Measurements from ENCODE around the gene FBXW7.

The FBXW7 gene

DNA sequence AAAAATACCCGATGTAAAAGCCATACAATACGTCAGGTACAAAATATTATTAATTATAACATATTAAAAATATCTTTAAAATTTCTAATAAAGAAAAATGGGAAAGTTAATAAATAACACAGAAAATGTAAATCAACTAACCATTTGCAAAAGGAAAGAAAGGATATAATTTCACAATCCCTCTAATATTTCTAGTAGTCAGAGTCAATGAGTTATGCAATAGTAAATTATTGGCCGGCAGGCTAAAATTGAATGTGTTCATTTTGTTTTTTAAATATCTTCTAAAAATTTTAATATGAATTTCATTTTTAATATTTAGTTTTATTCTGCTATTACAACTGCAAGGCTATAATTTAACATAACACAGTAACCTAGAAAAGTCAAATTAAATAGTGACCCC lies 155.7 kb downstream of the FBXW7 start:
- DNase-seq, result no peak

DNA sequence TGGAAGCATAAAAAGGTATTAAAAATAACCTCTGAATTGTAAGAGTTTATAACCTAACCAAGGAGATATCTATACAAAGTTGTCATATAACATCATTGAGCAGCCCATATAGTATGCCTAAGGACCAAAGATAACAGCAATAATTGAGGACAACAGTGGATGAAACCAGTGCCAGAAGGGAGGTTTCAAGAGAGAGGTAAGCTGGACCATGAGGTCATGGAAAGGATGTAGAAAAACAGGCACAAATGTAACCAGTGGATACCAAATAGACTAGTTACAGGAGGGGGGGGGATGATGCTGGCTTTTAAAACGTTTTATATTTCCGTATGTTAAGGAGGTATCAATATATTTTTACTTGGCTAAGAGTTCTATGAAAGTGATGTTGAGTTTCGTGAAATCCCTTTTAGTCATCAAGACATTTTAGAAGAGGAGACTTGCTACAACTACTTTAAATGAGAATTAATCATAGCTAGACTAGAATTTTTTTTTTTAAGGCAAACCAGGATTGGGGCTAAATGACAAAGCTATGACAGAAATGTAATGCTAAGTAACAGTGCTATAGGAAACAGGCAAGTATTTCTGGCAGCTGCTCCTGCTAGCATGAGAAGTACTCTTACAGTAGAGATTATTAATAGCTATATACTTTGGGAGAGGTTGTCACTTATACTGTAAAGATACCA lies 161.1 kb downstream of the FBXW7 start:
- DNase-seq, result no peak

DNA sequence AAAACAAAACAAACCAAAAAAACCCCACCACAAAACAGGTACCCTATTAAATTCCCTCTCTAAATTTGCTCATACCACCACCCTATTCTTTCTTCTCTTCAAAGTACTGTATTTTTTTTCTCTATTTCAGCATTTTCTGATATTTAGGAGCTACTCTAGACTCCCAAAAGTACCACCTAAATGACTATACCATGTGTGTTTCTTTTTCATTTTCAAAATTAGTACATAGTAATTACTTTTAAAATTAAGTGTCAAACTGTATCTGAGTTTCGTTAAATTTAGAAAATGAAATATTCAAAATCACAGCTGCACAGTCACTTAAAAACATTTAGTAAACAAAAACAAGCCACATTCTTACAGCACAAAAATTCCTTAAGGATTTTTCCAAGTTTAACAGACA lies 161.7 kb downstream of the FBXW7 start:
- no peak for DNase-seq

DNA sequence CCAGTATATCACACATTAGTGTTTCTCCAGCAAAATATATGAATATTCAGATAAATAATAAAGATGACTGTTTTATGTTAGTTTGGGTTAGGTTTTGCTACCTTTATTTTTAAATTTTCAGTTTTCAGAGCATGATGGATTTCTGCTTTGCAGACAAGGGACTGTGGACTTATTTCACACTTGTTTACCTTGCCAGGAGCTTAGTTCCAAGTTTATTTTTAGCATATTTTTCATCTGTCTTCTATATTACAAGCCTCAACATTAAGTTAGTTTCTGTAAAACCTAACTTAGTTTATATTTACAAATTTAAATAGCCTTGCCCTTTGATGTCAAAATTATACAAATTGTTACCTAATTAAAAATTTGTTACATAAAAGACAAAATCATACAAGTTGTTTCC lies 163.4 kb downstream of the FBXW7 start:
- no peak for DNase-seq

DNA sequence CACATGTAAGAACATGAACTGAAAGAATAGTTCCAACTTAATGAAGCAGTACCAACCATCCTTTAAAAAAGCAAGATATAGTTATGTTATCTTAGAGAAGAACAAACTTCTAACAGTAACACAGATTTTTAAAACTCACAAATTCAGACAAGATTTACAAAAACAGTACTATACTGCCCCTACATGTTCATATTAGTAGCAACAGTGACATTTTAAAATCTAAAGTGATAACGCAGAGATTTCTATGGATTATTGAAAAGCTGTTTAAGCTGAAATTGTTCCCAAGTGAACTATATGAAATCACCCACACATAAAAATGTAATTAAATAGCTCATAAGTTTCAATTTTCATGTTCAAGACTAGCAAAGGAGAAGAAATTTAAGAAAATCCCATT lies 166.0 kb downstream of the FBXW7 start:
- no peak for DNase-seq

DNA sequence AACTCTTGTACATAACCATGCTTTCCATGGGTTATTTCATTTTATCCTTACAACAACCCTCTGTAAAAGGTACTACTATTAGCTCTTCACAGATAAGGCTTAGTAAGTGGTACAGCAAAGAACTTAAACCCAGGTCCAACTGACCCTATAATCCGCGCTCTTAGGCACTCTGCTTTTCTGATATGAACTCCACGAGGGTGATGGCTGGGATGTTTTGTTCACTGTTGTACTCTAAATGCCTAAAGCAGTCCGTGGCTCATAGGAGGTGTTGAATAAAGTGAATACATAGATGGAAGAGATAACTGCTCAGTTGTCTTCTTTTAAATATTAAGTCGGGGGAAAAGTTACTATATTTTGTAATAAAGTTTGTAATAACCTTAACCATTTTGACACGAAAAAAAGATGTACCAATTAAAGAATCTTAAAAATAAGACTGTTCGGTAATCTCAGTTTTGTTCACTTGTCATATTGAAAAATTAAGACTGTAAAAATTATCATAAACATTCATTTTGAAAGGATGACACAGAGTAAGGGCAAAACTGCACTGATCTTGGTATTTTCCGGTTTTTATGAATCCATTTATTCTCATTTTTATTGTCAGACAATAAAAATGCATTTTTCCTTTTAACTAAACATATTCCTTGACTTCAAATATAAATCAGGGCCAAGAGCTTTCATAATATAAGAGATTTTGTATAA lies 166.5 kb downstream of the FBXW7 start:
- DNase-seq, result no peak

DNA sequence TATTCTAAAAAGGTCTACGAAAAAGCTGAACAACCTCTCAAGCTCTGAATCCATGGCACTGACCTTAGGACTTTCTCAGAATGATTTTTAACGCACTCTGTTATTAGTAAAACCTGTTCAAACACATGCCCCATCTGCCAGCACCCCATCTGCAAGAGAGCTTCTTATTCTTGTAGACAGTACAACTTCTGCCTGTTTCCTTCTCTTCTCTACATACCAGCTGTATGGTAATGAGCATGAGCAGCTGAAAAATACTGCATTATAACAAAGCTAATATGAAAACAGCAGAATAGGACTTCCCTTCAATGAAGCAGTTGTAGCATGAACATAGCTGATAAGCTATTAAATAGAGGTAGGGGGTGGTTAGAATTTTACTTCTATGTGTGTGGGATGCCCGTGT lies 167.9 kb downstream of the FBXW7 start:
- no peak for DNase-seq

DNA sequence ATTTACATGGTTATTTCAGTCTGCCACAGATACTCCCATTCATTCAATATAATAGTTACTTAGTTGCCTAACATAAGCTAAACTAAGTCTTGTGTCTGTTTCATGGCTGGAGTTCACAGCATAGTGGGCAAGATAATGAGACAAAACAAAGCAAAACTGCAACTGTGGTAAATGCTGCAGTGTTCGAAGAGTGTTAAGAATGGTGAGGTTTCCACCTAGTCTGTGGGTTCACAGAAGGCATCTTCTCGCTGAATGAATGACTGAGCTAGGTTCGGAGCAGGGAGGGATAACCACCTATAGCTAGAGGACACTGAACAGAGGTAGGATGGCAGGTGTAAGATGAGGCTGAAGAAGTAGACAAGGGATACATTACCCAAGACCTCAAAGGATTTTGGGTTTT lies 171.0 kb downstream of the FBXW7 start:
- DNase-seq, result no peak

DNA sequence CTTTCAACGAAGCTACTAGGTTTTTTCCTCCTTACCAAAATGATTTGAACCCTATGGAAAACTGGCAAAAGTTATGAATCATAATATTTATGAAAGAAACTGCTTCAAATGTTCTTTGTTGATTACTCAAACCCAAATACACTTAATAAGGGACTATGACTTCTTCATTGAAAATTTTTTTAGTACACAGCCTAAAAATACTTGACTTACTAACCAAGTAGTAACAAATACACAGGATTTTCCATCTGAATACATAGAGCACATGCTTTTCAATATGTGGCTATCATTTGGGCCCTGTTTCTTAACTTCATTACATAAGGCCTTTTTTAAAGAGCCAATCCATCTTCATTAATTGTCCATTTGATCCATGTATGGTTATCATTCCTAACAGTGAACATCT lies 171.5 kb downstream of the FBXW7 start:
- DNase-seq, result no peak

DNA sequence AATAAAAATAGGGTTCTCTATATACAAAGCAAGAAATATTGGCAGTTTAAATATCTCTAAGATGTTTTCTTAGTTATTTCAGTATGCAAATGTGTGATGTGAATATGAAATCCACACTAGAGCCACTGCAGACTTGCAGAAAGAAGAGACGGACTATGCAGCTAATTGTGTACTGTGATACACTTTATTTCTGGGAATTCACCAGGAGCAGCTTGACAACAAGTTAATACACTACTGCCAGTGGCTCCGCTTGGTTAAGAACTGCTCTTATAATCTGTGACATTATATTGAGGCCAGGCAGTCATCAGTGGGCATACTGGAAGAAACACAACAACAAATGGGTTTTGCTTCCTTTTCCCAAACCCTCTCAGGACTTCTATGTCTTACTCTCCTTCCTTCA lies 172.0 kb downstream of the FBXW7 start:
- DNase-seq, result no peak

DNA sequence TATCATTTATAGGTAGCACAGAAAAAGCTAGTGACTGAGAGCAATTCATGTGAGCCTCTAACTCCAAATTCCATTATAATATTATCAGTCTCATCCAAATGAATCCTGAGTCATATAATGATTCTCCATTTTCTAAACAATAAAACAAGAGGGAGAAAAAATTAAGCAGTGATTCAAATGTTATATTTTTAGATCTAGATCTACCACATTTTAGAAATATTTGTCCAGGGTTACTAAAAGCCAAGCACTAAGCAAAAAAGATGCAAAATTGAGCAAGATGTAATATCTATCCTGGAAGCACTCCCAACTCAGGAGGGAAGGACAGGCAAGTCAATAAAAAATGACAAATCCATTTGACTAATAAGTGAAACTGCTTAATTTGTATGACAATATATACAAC lies 172.8 kb downstream of the FBXW7 start:
- DNase-seq, result no peak

DNA sequence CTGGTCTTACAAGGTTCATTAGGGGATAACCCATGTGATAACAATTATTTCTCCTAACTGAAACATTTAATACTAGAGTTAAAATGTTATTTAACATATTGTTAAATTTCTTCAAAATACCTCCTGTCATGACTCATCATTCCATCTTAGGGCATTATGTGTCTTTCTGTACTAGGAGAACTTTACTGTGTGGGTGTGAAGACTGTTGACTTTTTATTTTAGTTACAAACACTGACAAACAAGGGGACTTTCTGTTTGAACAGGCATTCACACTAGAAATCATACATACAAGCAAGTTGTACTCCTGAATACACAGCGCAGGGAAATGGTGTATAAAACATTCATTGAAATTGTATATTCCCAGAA lies 175.9 kb downstream of the FBXW7 start:
- DNase-seq, result no peak

DNA sequence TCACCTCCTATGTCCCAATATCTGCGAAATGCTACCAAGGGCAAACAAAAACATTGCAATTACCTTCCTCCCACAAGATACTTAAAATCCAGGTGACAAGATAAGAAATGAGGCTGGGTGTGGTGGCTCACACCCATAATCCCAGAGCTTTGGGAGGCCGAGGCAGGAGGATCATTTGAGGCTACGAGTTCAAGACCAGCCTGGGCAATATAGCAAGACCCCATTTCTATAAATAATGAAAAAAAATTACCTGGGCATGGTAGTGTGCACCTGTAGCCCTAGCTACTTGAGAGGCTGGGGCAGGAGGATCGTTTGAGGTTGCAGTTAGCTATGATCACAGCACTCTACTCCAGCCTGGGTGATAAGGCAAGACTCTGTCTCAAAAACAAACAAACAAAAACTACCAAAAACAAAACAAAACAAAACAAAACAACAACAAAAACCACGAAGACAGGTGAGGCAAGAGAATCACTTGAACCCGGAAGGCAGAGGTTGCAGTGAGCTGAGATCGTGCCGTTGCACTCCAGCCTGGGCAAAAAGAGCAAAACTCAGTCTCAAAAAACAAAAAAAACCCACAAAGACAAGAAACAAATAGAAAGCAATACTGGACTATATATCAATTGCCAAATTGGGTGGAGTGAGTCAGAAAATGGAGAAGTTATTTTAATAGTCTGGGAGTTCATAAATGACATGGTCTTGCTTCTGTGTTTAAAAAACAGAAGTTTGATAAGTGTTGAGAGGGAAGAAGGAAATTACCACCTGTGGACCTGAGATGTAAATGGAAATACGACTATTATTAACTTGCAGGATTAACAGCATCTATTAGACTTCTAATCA lies 176.5 kb downstream of the FBXW7 start:
- no peak for DNase-seq

DNA sequence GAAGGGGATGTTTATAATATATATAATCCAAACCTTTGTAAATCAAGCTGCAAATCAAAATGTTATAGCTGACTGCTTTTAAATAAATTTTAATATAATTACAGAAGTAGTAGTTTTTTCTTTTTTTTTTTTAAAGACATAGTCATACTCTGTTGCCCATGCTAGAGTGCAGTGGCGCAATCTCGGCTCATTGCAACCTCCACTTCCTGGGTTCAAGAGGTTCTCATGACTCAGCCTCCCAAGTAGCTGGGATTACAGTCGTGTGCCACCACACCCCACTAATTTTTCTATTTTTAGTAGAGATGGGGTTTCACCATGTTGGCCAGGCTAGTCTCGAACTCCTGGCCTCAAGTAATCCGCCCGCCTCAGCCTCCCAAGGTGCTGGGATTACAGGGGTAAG lies 178.7 kb downstream of the FBXW7 start:
- no peak for DNase-seq

DNA sequence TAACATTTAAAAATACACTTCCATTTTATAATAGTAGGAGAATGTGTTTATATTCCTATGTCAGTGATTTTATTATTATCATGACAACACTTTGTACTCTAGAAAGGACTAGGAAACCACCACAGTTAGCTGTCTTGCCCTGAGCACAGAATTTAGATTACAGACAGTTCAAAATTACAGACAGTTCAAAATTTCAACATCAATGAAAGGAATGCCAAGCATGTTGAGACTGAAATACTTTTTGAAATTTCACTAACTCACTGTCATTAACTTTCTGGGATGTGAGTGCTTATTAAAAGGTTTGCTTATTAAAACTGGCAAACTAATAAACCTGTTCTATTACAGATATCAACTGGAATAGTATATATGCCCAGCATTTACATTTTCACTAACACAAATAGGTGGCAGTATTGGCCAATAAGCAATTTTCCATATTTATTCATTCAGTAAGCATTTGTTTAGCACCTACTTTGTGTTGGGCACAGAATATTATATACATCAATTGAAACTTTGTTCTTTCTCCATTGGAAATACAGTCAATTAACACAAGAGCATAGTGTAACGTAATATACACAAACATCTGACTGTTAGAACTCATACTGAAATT lies 179.4 kb downstream of the FBXW7 start:
- DNase-seq, result no peak

DNA sequence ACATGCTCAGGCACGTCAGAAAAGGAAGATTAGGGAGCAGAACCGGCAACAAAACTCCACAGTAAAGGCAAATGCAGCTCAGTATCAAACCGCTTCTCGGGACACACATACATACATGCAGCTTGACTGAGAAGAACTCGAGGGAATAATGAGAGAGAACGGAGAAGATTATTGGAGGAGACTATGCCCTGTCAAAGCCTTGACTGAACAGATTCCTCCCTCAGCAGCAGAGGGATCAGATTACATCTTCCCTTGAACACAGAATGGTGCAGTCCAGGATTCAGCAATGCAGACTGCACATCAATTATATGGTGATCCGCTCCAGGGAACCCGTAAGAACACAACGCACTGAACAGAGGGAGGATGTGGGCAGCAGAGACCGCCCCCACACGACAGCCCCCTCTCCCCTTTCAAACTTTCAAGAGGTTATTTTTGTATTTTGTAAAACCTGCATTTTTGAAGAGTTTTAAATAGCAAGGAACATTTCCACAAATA lies 183.2 kb downstream of the FBXW7 start:
- DNase-seq, result peak in 46 of 56 donors; percentile 2 to 70 (median 37)

DNA sequence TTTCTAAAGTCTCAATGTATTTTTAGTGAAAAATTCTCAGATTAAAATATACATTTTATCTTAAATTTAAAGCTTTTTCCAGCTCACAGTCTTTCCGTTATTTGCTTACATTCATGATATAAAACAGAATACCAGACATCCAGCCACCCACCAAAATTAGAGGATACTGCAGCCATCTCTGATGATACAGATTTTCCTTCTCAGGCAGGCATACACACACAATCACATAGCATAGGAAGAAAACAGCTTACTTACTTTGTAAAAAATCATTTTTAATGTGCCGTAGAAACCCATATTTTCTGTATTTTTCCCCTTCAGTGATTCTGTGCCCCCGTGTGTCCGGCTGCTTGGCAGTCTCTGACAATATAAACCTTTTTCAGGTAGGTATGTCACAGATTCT lies 183.7 kb downstream of the FBXW7 start:
- no peak for DNase-seq

DNA sequence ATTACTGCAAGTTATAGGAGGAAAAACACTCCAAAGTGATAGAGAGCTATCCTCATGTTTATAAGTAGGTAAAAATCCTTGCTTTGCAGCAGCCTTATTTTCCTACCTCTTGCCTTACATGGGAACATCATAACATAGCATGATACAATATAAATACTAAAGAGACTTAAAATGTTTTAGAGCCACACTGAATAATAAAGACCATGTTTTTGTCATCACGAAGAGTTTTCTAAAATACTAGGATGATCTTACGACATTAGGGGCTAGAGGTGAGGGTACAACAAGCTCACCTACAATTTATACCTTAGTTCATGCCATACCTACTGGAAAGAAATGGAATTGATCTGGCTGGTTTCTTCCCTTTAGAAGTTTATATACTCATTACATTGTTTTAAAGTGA lies 184.8 kb downstream of the FBXW7 start:
- no peak for DNase-seq

DNA sequence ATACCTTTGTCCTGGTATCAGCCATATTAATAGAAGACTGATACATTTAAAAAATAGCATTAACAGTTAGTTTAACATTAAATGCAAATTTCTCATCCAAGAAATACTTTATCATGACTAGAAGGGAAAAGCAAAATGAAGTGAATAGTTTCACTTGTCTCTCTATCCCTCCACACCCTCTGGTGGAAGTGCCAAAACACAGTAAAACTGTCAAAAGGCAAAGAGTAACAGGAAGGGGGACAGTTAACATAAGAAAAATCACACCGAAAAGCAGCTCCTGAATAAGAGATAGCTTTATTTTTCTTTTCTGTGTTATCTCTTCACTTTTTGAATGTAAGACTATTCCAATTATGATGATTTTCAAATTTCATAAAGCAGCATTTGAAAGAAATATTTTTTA lies 187.2 kb downstream of the FBXW7 start:
- no peak for DNase-seq

DNA sequence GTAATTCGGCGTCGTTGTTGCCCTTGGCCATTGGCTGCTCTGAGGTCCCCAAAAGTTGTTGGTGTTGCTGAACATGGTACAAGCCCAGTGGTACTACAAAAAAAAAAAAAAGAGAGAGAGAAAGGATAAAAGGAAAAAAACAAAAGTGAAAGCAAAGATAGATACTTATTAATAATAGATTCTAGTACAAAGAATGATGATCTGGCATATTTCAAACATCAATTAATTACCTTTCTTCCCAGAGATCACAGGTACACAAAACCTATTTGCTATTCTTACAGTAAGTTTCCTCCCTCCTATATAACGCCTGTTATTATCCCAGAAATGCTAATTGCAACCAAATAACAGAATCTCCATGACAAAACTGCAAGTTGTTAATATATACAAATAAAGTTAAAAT lies 188.9 kb downstream of the FBXW7 start:
- no peak for DNase-seq

DNA sequence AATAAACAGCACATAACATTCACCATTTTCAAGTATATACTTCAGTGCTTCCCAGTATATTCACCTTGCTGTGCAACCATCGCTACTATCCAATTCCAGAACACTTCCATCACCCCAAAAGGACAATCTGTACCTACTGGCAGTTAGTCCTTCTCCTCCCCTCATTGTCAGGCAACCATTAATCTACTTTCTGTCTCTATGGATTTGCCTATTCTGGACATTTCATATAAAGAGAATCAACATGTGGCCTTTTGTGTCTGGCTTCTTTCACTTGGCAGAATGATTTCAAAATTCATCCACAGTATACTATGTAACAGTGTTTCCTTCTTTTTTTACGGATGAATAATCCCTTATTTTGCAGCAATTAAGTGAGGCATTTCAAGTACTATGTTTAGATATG lies 189.4 kb downstream of the FBXW7 start:
- DNase-seq, result no peak

DNA sequence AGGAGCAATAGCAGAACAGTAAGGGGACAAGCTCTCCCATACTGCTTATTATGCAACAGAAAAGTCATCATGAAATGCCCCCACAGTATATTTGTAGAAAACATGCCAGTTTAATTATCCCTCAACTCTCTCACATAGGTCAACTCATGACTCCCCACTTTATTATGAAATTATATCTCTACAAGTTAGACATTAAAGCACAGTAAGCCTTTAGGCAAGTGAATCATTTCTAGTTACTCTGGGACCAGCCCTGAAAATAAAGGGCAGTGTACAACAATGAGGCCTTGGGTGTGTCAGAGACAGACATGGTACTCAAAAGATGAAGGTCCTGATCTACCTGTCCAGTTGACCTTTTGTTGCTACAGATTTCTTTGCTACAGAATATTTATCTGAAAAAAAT lies 191.9 kb downstream of the FBXW7 start:
- DNase-seq, result no peak

Measured in amygdala (tissue), 56 donors.